Stimulated activated CD8-positive, alpha-beta memory T cell treated with anti-CD3 and anti-CD28 coated beads, Interleukin-7, amount 100 ng/mL, for 4 hours (primary cell): ENCODE data around the gene WWOX.

ENCODE experiments used
- DNase-seq, 2 donors: peaks; one replicate each; pipeline ENCODE4 v3.0.0-alpha.2; 2020; ENCODE audit warnings: low read depth in 2 of 2

Gene WWOX

DNA sequence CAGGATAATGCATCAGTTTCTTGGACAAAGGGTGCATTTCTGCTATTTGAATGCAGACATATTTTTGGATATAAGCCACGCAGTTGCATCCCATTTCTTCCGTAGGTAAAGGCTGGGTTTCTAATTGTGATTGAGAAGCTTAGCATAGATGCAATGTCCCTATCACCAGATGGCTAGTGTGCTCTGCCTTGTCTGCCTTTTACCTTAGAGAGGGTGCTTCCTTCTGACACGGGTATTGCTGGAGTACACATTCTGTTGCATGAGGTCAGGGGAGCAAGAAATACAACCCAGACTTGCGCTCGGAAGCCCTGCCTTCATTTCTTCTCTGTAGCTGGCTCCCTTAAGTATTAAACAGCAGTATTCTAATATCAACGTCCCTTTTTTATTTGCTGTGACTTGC is 337.4 kb downstream of the WWOX start:
- DNase-seq = no peak

- no peak for DNase-seq
Observed at GRCh38 chr16:78437352-78437968, 338.0 kb downstream of the WWOX start.

- no peak for DNase-seq
Observed at GRCh38 chr16:78438219-78438618, 338.8 kb downstream of the WWOX start.

- no peak for DNase-seq
Observed at GRCh38 chr16:78438632-78439031, 339.2 kb downstream of the WWOX start.

GRCh38 chr16:78439646-78440045 is 340.2 kb downstream of the WWOX start:
- no peak for DNase-seq

GRCh38 chr16:78441298-78441697 is 341.8 kb downstream of the WWOX start:
- no peak for DNase-seq

DNA sequence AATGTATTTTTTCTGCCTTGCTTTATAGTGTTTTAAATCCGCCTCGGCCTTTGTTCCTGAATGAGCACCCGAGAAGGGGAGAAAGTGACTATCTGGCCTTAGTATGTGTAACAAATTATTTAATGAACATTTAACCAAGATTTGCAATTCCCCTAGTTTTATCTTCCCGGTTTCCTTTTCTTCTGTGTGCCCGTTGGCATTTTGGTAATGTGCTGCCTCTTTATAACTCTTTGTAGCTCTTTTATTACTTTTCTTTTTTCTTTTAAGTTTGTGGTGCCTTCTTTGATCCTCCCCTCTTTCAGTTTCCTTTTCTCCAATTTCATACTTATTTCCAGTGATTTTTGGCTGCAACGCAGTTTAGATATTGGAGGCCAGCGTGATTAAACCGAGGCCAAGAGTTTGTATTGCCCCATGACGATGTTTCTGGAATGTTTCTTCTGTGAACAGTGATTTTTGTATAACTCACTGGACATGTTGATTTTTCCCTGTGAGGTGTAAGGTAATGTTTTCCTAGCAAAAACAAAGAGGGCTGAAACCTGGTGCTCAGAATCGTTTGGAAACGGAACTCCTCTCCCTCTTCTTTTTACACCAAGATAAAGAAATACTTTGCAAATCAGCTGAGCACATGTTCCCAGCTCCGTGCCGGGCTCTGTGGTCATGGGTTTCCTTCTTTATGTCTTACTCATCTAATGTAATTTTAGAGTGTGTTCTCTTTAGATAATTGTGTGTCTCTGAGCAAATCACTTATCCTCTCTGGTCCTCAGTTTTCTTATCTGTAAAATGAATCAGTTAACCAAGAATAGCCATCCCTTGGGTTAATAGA is 344.3 kb downstream of the WWOX start:
- no peak for DNase-seq

DNA sequence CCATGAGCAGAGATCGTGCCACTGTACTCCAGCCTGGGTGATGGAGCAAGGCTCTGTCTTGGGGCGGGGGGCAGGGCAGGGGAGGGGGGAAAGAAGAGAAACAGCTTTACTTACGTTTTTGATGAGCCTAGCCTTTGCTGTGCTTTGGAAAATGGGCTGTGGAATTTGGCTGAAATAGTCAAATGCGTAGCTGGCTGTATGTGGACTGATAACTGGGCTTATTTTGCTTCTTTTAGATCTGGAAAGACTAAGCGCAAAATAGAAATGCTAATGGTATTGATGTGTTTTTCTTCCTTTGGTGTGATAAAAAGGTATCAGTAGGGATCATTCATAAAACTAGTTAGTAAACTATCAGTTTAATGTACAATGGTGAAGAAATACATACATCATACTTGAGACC is 346.4 kb downstream of the WWOX start:
- DNase-seq = no peak

DNA sequence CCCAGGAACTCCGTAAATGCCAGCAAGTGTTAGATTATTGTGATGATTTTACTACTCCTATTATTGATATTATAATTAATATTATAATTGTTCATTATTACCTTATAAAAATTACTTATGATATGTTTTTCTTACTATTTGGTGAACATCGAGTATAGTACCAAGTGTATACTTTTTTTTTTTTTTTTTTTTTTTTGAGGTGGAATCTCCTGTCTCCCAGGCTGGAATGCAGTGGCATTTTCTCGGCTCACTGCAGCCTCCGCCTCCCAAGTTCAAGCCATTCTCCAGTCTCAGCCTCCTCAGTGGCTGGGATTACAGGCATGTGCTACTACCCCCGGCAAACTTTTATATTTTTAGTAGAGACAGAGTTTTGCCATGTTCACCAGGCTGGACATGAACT is 347.0 kb downstream of the WWOX start:
- no peak for DNase-seq

DNA sequence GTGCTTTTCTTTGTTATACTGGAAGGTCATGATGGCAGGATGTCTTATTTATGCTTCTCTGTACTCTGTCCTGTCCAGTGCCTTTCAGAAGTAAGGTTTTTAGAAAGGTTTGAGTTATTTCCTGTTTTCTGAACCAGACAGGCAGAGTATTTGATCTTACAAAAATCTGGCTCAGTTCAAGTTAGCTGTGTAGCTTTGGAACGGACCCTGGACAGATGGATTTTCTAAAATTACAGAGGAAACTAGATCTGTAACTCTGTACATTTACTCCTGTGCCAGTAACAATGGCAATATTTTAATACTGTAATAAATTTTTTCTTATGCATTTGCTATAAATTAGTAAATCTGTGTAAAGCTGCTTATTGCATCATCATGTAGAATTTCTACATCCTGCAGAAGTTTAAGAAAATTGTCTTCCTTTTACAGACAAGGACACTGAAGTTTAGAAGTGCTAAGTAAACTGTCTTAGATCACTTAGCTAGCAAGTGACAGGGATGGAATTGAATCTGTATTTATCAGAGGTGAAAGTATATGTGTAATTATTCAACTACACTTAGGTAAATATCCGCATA is 347.6 kb downstream of the WWOX start:
- DNase-seq = no peak

DNA sequence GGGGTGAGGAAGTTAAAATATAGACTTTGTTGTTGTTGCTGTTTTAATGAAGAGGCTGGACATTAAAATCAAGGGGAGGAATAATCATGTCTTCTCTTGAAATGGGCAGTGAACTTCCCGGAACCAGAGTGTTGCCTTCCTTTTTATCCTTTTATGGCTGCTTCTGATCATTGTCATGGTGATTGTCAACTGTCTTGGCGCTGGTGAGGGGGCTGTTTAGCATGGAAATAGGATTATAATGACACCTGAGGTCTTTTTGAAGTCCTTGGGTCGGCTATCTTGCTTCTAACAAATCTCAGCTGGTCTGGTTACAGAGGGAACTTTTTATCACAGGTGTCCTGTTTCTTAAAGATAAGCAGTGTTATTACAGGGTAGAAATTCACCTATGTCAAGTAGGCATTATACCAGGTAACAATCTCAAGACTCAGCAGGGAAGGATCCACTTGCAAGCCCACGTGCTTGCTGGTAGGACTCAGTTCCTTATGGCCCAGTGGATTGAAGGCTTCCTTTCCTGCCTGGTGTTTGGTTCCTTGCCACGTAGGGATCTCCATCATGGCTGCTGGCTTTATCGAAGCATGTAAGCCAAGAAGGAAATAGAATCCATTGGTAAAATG is 349.3 kb downstream of the WWOX start:
- no peak for DNase-seq

- DNase-seq = no peak
Observed at GRCh38 chr16:78450255-78450654, 350.8 kb downstream of the WWOX start.

DNA sequence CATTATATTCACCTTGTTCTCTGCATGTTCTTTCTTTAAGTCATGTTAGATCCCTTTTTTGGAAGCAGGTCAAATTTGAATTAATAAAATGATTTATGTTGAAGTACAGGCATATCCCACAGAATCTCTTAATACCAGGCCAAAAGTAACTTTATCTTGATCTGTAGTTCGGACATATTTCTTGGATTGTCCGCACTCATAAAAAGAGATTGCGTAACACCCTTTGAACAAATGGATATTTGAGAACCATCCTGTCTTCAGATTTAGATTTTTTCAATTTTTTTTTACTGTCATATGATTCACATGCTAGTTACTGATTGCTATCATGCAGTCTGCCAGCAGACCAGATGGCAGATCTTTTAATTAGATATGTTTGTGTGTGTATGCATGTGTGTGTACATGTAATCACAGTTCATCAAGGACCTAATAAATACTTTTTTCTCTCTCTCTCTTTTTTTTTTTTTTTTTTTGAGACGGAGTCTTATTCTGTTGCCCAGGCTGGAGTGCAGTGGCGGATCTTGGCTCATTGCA is 352.6 kb downstream of the WWOX start:
- no peak for DNase-seq

- DNase-seq = no peak
Observed at GRCh38 chr16:78455861-78456260, 356.4 kb downstream of the WWOX start.

- no peak for DNase-seq
Observed at GRCh38 chr16:78458588-78458987, 359.1 kb downstream of the WWOX start.

DNA sequence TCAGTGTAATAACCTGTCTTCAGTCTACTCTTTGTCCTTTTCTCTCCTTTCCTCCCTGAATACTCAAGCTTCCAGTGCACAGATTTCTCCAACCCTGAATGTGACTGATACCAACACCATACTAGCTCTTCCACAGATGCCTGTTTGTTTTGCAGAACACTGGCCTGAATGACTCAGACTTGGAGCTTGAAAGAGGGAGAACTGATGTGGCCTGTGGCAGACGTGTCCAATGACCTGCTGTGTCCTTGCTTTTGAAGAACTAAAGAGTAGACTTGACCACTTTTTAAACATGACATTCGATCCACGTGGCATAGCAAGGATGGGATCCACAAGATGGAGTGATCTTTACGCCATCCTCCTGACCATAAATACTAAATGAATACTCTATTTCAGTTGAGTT is 361.0 kb downstream of the WWOX start:
- DNase-seq = no peak

DNA sequence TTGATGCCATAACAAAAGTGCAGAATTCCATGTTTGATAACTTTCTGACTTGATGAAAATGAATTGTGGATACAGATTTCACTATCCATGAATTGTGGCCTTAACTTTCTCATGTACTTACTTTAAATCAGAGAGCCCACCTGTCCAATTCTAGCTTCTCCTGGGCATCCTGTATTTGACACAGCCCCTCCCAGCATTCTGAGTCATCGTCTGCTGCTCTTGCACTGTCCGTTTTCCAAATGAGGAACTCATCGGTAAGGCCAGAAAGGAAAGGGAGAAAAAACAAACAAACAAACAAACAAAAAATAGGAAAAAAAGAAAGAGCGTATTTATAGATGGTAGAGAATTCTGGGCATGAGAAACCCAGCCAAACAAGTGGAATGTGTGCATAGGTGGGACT is 361.6 kb downstream of the WWOX start:
- DNase-seq = no peak

- no peak for DNase-seq
Observed at GRCh38 chr16:78461496-78462287, 362.2 kb downstream of the WWOX start.

DNA sequence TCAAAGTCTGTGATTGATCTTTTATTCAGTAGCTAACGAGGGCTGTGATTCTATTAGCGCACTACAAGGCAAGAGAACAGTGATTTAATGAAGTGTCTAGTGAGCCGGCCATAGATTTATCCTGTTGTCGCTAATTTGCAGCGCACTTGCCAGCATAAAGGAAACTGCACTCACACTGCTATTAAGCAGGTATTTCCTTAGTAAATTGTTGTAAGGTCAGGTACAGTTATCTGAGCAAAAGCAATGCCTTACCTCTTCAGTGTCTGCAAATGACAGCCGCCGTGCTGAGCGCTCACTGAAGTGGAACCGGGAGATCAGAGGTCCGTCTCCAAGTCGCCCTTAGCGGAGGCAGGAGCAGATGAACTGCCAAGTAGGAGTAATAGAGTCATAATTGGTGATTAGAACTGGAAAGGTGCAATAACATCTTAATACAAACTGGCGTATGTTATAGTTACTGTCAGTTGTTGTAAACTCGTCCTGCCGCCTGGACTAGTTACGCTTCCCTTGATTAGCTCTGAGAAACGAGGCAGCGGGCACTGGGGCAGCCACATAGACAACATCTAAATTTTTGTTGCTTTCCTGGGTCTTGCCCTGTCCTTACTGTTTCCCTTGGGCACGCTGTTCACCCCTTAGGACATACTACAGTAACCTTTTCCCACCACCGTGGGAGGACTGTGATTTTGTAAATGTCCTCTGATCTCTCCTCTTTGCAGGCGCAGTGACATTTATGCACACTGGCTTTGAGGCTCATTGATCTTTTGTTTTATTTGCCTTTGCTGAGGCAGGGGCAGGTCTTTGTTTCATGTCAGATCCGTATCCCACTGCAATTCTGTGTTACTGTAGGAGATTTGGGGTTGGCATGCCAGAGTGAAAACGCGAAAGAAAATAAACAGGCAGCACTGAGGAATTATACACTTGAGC is 363.1 kb downstream of the WWOX start:
- DNase-seq = no peak

GRCh38 chr16:78463591-78463990 is 364.1 kb downstream of the WWOX start:
- DNase-seq = no peak

- no peak for DNase-seq
Observed at GRCh38 chr16:78464833-78465232, 365.4 kb downstream of the WWOX start.
